ENCODE data around the gene EIF1.
A peak's percentile ranks its signal among the peaks of the same experiment; 100 is the strongest.
"Not testable (repeated sequence)": the region's sequence is repeated elsewhere in the genome, so short reads cannot be mapped to it uniquely, and the experiment has no call there.

The EIF1 gene

DNA sequence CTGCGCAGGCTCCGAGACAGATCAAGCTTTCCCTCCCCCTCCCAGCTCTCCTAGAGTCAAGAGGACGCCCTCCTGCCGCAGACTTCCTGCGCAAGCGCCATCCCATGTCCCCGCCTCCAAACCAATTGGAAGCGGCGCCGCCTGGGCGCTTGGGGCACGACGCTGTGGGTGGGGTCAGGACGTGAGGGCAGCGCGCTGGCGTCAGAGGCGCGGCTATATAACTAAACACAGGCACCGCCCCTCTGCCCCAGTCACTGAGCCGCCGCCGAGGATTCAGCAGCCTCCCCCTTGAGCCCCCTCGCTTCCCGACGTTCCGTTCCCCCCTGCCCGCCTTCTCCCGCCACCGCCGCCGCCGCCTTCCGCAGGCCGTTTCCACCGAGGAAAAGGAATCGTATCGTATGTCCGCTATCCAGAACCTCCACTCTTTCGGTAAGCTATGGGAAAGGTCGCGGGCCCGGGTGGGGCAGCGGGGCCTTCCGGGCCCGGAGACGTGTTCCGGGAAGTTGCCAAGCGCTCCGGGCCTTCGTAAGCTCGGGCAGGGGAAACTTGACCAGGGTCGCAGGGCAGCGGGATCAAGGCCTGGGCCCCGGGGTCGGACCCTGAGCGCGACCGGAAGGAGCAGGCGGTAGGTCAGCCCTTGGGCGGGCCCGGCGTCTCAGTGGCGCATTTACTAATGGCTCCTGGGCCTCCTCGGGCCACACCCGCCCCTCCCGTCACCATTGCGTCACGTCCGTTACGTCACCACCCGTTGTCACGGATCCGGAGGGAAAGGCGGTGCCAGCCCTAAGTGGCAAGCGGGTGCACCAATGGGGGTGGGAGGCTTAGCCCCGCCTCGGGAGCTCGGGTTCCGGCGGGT lies at the start of gene EIF1:
Gene EIF1, plus strand, starts transcription at position 245 of the 856 bp plus-strand sequence. Its CDS starts 154 bp downstream, at position 399.
- peak; percentile 97 for DNase-seq

DNA sequence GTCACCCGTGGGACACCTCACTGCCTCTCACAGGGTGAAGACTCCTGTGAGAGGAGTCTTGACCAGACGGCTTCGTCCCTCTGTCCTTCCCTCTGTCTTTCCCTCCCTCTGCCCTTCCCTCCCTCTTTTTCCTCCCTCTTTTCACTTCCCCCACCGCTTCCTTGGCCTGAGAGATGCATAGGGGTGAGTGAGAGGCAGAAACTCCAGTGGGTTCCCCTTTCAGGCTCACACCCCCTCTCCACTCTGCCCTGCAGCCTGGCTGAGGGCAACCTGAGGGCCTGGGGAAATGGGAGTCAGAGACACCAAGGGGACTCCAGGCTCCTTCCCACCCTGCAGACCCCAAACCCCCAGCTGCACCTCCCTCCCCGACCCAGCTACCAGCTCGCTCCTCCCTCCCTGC lies 49.7 kb upstream of the EIF1 start:
- DNase-seq, result no peak

DNA sequence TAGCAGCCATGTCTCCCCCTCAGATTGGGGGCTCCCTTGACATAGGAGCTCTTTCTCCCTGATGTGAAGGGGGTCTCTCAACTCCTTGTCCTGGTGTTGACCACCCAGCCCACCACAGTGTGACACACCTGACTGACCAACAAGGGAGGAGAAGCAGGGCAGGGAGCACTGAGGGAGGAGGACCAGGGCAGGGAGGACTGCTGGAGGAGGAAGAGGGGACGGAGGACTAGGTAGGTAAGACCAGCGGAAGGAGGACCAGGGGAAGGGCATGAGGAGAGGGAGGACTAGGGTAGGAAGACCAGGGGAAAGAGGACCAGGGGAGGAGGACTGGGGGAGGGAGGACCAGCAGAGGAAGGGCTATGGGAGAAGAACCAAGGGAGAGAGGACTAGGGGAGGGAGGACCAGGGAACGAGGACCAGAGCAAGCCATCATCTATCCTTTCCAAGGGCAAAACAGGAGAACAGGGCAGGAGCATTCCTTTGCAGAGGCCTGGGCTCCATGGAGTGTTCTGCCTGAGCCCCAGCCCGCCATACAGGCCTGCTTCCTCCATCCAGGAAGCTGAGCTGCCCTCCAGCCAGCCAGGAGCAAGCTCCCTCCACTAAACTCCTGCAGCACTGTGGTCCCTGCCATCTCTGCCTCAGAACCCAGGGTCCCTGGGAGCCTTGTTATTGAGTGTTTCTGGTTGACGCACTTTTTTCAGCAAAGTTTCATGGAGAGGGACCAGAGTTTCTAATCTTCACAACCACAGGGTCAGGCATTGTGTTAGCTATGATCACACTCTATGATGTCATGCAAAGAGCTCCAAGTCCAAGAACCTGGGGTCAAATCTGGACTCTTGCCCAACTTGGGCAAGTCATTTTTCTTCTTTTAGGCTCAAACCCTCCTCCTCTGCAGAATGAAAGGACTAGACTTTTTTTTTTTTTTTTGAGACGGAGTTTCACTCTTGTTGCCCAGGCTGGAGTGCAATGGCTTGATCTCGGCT lies 48.9 kb upstream of the EIF1 start:
- no peak for DNase-seq

DNA sequence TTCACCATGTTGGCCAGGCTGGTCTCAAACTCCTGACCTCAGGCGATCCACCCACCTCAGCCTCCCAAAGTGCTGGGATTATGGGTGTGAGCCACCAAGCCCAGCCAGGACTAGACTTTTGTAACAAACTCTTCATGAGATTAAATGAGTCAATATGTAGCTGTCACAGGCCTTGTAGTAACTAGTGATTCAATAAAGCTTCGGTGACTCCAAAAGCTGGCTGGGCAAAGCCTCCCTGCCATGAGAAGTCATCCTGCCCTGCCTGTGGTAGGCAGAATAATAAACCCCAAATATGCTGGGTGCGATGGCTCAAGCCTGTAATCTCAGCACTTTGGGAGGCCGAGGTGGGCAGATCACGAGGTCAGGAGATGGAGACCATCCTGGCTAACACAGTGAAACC lies 48.1 kb upstream of the EIF1 start:
- DNase-seq, result not testable (repeated sequence)

DNA sequence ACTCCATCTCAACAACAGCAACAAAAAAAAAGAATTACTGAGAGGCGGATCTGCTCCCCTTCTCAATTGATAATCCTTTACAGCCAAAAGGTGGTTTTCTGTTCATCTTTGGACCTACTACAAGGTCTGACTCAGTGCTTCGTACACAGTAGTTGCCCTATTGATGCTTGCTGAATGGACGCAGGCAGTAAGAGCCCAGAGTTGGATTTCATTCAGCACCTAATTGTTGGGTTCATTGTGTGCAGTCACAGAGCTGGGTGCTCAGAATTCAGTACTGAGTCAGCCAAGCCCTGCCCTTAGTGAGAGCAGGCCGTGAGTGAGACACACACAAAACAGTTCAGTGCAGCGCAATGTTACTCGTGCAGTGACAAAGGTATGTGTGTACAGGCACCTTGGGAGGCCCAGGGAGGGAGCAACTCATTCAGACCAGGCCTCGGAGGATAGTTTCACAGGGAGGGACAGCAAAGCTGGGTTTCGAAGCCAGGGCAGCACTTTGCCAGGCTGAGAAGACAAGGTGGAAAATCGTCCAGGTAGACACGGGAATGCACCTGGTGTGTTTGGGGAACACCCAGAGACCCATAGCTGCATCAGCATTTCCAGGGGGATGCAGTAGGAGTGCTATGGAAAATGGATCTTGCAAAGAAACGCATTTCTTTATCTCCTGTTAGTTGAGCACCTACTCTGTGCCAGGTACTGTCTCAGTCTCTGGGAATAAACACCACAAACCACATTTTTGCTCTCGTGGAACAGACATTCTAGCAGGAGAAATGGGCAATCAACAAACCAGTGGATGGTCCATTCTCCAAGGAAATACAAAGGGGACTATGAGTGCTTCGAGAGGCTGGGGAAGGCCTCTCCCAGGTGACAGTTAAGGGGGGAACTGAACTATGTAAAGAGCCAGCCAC lies 46.2 kb upstream of the EIF1 start:
- DNase-seq, result no peak

DNA sequence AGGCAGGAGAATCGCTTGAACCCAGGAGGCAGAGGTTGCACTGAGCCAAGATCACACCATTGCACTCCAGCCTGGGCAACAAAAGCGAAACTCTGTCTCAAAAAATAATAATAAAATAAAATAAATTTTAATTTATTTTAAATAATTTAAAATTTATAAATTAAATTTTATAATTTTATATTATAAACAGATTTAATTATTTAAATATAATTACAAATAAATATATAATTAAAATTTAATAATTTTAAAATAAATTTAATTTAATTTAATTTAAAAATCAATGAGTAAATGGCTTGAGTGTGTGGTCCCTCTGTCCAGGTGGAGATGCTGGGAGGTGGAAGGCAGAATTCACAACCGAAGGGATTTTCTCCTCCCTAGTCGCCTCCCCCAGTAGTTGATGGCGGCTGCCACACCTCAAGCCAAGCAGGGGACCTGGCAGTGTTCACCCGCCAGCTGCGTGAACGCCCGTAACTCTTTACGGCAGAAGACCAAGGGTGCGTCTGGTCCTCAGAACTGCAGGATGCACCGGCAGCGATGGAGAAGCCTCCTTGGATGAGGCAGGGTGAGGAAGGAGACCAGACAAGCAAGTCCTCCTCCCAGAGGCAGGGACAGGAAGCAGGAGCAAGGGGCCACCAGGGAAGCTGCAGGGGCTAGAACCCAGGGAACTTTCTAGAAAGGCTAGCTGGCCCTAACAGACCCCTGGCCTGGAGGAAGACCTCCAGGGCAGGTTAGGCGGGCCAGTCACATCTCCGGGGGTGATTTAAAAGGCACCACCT lies 41.5 kb upstream of the EIF1 start:
- DNase-seq, result no peak

DNA sequence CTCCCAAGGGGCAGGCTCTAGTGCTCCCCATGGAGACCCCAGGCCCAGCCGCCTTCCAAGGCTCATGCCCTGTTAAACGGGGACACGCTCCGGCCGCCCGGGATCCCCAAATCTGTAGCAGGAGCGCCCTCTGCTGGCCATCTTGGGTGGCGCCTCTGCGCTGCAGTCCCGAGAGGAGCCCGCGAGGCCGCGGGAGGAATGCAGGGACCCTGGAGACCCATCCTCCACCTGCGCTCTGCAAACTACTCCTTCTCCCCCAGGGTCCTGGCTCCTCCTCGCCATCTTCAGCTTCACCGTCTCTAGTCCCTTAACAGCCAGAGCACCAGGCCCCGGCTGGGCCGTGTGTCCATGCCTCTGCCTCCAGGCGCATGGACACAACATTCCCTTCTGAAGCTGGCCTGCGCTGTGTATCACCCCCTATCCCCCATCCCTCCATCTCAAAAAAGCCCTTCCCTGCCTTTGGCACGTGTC lies 40.7 kb upstream of the EIF1 start:
- DNase-seq, result peak; percentile 54

DNA sequence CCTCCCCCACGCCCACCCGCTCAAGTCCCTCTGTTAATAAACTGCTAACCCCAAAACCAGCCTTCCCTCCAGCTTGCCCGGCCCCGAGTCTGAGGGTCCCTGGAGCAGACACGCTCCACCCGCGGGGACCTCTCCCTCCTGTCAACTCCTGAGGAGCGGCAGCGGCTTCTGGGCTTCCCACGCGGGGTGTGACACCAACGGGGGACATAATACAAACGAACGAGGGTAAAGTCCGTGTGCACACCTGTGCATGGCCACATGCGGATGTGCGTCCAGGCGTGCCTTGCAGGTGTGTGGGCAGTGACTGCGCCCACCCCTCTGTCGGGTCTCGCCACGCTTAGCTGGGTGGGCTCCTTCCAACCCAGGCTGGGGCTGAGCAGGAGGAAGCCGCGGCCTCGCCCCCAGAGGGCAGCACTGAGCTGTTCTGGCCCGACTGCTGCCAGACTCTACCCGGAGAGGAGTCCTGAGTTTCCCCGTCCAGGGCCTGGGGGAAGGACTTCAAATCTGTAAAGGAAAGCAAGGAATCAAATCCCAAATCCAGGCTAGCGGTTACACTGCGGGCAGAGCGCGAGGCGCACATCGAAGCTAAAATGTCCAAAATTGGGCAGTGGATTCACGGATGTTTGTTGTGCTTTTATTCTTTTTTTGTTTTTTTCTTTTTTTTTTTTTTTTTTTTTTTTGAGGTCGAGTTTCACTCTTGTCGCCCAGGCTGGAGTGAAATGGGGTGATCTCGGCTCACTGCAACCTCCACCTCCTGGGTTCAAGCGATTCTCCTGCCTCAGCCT lies 40.1 kb upstream of the EIF1 start:
- peak; percentile 50 for DNase-seq

DNA sequence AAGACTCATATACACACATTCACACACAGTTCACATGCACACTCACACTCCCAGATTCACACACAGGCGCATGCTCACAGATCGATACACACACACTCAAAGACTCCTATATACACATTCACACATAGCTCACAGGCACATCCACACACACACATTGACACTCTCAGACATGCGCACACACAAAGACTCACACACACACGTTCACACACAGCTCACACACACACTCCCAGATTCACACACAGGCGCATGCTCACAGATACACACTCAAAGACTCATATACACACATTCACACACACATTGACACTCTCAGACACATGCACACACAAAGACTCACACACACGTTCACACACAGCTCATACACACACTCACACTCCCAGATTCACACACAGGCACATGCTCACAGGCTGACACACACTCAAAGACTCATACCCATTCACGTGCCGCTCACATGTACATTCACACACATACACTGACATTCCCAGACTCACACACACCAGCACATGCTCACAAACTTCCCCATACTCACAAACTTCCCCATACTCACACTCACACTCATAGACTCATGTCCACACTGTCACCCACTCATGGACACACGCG lies 38.7 kb upstream of the EIF1 start:
- no peak for DNase-seq

DNA sequence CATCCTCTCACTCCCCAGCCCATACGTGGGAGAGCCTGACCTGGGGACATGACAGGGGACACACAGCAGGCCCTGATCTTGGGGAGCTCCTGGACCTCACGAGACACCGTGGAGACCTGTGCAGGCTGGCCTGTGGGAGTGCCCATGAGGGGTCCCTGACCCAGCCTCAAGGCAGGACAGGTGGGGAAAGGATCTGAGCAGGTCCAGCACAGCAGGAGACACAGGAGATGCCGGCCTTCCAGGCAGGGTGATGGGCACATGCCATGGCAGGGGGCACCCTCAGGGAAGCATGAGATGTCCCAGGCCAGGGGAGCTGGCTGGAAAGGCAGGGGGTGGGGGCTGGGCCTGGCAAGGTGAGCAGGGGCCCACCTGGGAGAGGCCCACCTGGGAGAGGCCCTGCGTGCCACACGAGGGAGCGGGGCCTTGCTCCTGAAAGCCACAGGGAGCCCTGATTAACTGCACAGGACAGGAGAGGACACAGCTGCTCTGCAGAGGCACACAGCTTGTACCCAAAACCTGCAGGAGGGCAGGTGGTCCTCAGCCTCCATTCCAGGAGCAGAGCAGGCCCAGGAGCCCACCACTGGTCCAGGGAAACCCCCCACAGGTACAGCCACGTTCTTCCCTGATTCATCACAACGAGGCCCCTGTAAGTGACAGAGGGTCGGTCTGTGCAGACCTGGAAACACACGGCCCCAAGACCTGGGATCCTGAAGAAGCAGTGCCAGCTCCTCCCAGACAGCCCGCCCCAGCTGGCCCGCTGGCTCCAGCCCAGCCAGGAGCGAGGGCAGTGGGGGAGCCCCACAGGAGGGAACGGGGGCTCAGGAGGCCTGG lies 37.7 kb upstream of the EIF1 start:
- DNase-seq, result no peak

DNA sequence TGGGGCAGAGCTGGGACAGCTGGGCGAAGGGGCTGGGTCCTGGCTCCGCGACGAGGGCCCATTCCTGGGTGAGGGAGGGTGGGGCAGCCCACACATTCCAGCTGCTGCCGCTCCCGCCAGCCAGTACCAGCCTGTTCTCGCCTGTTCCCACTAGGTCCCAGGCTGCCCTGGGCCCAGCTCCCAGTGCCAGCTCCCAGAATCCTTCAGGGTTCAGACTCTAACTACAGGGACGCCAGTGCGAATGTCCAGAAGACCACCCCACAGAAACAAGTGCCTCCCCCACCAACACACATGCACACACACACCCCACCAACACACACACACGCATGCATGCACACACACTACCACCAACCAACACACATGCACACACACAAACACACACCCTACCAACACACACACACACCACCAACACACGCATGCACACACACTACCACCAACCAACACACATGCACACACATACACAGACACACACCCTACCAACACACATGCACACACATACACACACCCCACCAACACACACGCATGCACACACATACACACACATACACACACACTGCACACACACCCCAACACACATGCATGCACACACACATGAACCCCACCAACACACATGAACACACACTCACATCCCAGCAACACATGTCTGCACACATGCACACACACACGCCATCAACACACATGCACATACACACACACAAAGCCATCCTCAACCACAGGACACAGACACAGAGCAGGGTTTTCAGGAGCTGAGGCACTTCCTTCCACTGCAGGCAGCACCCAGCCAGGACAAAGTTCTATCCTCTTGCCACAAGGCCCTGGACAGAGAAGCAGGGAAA lies 36.8 kb upstream of the EIF1 start:
- DNase-seq, result no peak

DNA sequence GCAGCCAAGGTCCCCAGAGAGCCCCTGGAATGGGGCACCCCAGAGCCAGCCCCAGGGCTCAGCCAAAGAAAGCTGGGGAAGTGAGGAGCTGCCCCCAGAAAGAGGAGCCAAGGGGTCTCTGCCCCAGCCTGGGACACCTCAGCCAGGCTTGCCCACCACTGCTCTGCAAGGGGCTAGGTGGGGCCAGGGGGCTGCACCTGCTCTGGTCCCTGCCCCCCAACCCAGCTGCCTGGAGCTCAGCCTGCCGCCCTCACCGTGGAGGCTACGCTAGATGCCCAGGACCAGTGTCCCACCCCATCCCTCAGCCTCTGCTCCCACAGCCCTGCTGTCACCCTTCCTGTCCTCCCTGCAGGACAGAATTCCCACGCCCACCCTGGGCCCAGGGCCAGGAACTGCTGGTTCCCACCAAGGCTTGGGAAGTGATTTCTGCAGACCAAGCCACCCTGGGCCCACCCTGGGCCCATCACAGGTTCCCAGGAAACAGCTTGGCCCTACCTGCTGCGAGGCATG lies 36.2 kb upstream of the EIF1 start:
- no peak for DNase-seq

DNA sequence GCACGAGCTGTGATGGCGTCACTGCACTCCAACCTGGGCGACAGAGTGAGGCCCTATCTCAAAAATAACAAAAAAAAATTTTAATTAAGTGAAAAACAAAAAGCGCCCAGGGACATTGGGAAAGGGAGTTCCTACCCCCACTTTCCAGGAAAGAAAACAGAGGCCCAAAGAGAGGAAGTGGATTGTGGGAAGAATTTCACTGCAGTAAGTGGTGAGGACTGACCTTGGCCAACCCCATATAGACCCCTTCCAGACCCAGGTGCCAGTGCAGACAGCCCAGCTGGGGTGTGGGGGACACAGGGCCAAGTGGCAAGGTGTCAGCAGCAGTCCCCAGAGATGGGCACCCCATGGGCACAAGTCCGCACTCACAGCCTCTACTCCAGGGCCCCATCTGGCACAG lies 35.3 kb upstream of the EIF1 start:
- DNase-seq, result no peak

DNA sequence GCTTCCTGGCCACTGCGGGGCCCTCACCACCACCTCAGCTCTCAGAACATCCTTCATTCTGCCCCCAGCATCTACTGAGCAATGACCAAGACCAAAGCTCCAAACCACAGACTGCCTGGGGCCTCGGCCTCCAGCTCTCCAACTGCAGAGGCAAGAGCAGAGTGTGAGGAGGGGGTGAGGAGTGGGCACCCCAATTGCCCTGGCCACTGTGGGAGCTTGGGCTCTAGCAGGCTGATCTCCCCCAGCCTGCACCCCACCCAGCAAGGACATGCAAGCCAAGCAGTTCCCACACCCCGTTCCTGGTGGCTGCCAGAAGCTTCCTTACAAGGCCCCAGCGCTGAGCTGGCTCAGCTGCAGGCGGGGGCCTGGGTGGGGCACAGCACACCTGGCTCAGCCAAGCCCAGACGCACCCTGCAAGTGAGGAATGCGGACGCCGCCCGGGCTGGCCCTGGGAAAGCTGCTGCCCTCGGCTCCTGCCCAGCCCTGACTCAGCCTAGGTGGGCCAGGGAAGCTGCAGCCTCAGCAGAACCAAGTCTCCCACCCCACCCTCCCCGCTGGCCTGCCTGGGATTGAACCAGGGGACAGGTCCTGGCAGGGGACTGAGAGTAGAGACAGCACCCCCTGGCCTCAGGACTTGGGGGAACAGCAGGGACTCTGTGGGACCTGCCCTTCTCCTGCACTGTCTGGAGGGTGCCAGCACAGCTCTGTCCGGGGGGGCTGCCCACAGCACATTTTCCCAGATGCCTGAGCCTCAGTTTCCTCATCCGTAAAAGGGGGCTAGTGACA lies 34.6 kb upstream of the EIF1 start:
- no peak for DNase-seq

DNA sequence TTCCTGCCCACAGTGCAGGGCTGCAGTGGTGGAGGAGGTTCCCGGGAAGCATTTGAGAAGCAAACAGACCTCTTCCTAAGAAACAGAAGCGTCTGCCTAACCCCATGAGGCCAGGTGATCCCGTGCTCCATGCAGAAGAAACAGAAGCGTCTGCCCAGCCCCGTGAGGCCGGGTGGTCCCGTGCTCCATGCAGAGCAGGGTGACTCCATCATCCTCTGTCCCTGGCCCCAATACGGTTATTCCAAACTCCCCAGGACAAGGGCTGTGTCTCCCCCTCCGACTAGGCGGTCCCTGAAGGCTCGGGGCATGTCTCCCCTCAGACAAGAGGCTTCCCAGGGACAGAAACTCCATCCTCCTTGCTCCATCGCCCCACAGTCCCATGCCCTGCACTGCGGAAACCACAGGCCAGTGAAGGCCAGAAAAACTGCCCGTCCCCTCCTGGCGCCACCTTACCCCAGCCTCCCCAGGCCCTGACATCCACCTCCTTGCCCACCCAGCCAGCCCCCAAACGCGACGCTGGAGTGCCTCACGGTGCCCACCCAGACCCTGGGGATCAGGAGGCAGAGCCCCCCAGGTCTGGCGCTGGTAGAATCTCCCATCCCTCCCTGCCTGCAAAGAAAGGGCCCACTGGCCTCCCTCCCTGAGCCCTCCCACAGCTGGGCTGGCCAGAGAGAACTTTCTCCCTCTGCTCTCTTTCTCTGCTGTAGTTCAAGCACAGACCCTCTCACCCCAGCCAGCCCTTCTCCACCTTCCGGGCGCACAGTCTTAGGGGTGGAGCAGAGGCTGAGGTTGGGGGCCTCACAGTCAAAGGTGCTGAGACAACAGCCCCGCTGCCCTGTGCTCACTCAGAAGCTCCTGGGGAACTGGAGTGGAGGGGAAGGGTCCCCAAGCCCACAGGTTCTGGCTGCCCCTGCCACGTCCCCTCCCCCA lies 33.7 kb upstream of the EIF1 start:
- DNase-seq, result no peak

DNA sequence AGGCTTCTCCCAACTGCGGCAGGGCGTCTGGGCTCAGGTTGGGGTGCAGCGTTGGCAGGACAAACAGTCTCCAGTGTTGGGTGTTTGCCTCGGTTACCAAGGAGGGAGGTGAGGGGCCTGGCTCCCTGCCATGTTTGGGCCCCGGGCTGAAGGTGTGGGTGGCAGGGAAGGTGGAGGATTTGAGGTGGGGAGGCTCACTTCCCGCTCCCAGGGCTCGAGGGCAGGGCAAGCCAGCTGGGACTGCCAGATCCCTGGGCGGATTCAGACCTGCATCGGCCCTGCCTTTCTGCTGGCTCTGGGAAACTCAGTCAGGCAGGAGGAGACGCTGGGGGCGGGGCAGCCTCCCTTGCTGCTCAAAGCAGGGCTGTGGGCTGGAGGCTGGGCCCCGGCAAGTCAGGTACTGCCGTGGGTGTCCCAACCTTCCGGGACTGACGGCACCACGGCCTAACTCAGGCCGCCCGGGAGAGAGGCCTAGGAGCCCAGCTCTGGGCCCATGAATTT lies 33.0 kb upstream of the EIF1 start:
- no peak for DNase-seq
